Measurements from ENCODE around the gene LITAFD. TPM values are rescaled to one million over a fixed set of nuclear protein-coding genes. Genes with fewer than 3 reads are reported as not detected.
"Not testable (repeated sequence)": the region's sequence is repeated elsewhere in the genome, so short reads cannot be mapped to it uniquely, and the experiment has no call there.

LITAFD gene
- total RNA-seq, 1 experiment from 2014 or later: not detected

DNA sequence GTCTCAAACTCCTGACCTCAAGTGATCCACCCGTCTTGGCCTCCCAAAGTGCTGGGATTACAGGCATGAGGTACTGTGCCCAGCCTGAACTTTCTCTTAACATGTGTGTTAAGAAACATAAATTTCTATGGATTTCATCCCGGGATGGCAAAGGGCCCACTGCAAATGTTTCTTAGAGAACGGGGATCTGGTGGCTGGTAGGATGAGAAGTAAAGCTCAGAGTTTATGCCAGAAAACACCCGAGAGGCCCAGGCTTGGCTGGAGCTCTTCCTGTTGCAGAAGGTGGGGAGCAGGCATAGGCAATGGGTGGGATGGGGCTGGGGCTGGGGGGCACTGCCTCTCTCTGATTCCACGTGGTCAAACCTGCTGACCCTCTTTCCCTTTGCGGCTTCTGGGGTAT is 7.8 kb upstream of the LITAFD start:
- peaks cover 21% of the 10 kb centered on the region for H3K4me1 Mint-ChIP-seq (ENCODE audit: insufficient read depth, unreplicated experiment)
- no TSS peak for BruUV-seq (replicated peaks)
- H3K36me3 Mint-ChIP-seq (ENCODE audit: insufficient read depth, unreplicated experiment): no peaks in the 10 kb centered on the region
- TF ChIP-seq, protein P1, sequence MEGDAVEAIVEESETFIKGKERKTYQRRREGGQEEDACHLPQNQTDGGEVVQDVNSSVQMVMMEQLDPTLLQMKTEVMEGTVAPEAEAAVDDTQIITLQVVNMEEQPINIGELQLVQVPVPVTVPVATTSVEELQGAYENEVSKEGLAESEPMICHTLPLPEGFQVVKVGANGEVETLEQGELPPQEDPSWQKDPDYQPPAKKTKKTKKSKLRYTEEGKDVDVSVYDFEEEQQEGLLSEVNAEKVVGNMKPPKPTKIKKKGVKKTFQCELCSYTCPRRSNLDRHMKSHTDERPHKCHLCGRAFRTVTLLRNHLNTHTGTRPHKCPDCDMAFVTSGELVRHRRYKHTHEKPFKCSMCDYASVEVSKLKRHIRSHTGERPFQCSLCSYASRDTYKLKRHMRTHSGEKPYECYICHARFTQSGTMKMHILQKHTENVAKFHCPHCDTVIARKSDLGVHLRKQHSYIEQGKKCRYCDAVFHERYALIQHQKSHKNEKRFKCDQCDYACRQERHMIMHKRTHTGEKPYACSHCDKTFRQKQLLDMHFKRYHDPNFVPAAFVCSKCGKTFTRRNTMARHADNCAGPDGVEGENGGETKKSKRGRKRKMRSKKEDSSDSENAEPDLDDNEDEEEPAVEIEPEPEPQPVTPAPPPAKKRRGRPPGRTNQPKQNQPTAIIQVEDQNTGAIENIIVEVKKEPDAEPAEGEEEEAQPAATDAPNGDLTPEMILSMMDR (IDR thresholded peaks at IDR 0.05; ENCODE audit: unreplicated experiment): no peak
- H3K27ac Mint-ChIP-seq (ENCODE audit: low read depth, unreplicated experiment): no peak overlapping the region
- no peaks in the 10 kb centered on the region for H3K9me3 Mint-ChIP-seq (ENCODE audit: unreplicated experiment)
- CTCF ChIA-PET: interaction anchor here (0.7 to 2.0 kb wide), 9 partner anchors 10 to 307 kb away, joined by 3 to 8 read pairs (median 4); no protein-coding TSS in a partner anchor
- no peak for DNase-seq (ENCODE audit: unreplicated experiment)
- POLR2A ChIA-PET: no interaction called here
- no peak overlapping the region for H3K4me3 Mint-ChIP-seq (ENCODE audit: unreplicated experiment)
- intact Hi-C loops (cut with micrococcal nuclease): no loop called here
- H3K27me3 Mint-ChIP-seq (ENCODE audit: insufficient read depth, unreplicated experiment): no peaks in the 10 kb centered on the region

- H3K36me3 Mint-ChIP-seq (ENCODE audit: insufficient read depth, unreplicated experiment); BruUV-seq (replicated peaks); H3K4me3 Mint-ChIP-seq (ENCODE audit: unreplicated experiment); intact Hi-C loops (cut with micrococcal nuclease); DNase-seq (ENCODE audit: unreplicated experiment); CTCF ChIA-PET; H3K27ac Mint-ChIP-seq (ENCODE audit: low read depth, unreplicated experiment); H3K27me3 Mint-ChIP-seq (ENCODE audit: insufficient read depth, unreplicated experiment); H3K9me3 Mint-ChIP-seq (ENCODE audit: unreplicated experiment): not testable (repeated sequence)
- POLR2A ChIA-PET: interaction anchor here (0.7 kb wide), 1 partner anchor 59 kb away, joined by 4 read pairs; no protein-coding TSS in a partner anchor
- peaks cover 20% of the 10 kb centered on the region for H3K4me1 Mint-ChIP-seq (ENCODE audit: insufficient read depth, unreplicated experiment)
These were observed 6.8 kb upstream of the LITAFD start for GRCh38 chr16:8875317-8875716.

GRCh38 chr16:8877894-8878522 is 4.1 kb upstream of the LITAFD start:
- POLR2A ChIA-PET: interaction anchor here (0.6 to 1.3 kb wide), 4 partner anchors 9 to 213 kb away, joined by 3 to 8 read pairs (median 3); partner anchors contain the start of gene CARHSP1
- H3K27ac Mint-ChIP-seq (ENCODE audit: low read depth, unreplicated experiment): peak overlapping the region; percentile 25

GRCh38 chr16:8878523-8878911 is 3.6 kb upstream of the LITAFD start:
- Mint-ChIP-seq H3K27me3 (ENCODE audit: insufficient read depth, unreplicated experiment) (no peaks in the 10 kb centered on the region), H3K27ac (ENCODE audit: low read depth, unreplicated experiment) (peak overlapping the region; percentile 25), H3K36me3 (ENCODE audit: insufficient read depth, unreplicated experiment) (peaks cover 4% of the 10 kb centered on the region), H3K4me3 (ENCODE audit: unreplicated experiment) (no peak overlapping the region), H3K4me1 (ENCODE audit: insufficient read depth, unreplicated experiment) (peaks cover 12% of the 10 kb centered on the region), H3K9me3 (ENCODE audit: unreplicated experiment) (no peaks in the 10 kb centered on the region)
- intact Hi-C loops (cut with micrococcal nuclease): no loop called here
- peak; percentile 84 for DNase-seq (ENCODE audit: unreplicated experiment)
- TF ChIP-seq, protein P1 (IDR thresholded peaks at IDR 0.05; ENCODE audit: unreplicated experiment): no peak
- POLR2A ChIA-PET: interaction anchor here (0.6 to 1.3 kb wide), 4 partner anchors 10 to 214 kb away, joined by 3 to 8 read pairs (median 3); partner anchors contain the start of gene CARHSP1
- BruUV-seq (replicated peaks): no TSS peak
- CTCF ChIA-PET: interaction anchor here (0.5 to 5.5 kb wide), 7 partner anchors 12 to 1935 kb away, joined by 3 to 56 read pairs (median 15); no protein-coding TSS in a partner anchor

More at GRCh38 chr16:8877894-8878522, 4.1 kb upstream of the LITAFD start:
- DNase-seq (ENCODE audit: unreplicated experiment): no peak
- Mint-ChIP-seq H3K4me1 (ENCODE audit: insufficient read depth, unreplicated experiment) (peaks cover 12% of the 10 kb centered on the region), H3K9me3 (ENCODE audit: unreplicated experiment) (no peaks in the 10 kb centered on the region), H3K36me3 (ENCODE audit: insufficient read depth, unreplicated experiment) (peaks cover 4% of the 10 kb centered on the region), H3K4me3 (ENCODE audit: unreplicated experiment) (no peak overlapping the region), H3K27me3 (ENCODE audit: insufficient read depth, unreplicated experiment) (no peaks in the 10 kb centered on the region)
- intact Hi-C loops (cut with micrococcal nuclease): no loop called here
- TF ChIP-seq, protein P1 (IDR thresholded peaks at IDR 0.05; ENCODE audit: unreplicated experiment): no peak
- CTCF ChIA-PET: interaction anchor here (0.7 to 5.5 kb wide), 6 partner anchors 13 to 1935 kb away, joined by 3 to 56 read pairs (median 11); no protein-coding TSS in a partner anchor
- no TSS peak for BruUV-seq (replicated peaks)
